DMS153 treated with DMSO at 0.1 percent for 48 hours (cell line): ENCODE results near the gene SOX15.
"Not testable (repeated sequence)": the region's sequence is repeated elsewhere in the genome, so short reads cannot be mapped to it uniquely, and the experiment has no call there.

ENCODE experiments used
- DNase-seq: peaks from one replicate; lab custom pipeline; 2025; ENCODE audit not compliant: unreplicated experiment; lab: John Stamatoyannopoulos, UW

The SOX15 gene

GRCh38 chr17:7589891-7590691 is at the start of gene SOX15:
Gene SOX15, minus strand, starts transcription at chr17:7590094. Its CDS starts 418 bp downstream, at chr17:7589676.
- no peak for DNase-seq

DNA sequence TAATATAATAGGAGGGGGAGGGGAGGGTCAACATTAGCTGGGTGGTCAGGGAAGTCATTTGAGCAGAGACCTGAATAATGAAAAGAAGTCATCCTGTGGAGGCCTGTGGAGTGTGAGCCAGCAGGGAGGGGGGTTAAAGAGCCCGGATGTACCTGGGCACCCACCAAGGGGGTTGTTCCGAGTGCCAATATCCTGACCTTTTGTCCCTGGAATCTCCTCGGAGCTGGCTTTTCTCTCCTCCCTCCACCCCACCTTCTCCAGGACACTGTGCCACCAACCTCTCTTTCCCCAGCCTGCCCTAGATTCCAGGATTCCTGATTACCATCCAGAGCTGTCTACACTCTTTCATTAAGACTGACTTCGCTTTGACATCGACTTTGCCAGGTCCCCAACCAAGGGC is 46.3 kb upstream of the SOX15 start:
- DNase-seq = no peak

GRCh38 chr17:7634384-7634783 is 44.5 kb upstream of the SOX15 start:
- DNase-seq = no peak

DNA sequence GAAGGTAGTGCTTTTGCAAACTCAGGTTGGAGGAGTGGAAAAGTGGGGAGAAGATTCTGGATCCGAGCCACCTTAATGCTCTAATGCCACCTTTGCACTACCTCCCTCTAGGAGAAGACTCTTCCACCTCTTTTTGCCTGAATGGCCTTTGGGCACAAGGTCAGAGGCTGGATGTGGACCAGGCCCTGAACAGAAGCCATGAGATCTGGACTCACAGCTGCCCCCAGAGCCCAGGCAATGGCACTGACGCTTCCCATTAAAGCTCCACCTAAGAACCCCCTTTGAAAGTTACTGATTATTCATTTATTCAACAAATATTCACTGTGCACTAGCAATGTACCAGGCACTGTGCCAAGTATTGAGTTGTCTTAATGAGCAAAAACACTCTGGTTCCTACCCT is 43.2 kb upstream of the SOX15 start:
- no peak for DNase-seq

DNA sequence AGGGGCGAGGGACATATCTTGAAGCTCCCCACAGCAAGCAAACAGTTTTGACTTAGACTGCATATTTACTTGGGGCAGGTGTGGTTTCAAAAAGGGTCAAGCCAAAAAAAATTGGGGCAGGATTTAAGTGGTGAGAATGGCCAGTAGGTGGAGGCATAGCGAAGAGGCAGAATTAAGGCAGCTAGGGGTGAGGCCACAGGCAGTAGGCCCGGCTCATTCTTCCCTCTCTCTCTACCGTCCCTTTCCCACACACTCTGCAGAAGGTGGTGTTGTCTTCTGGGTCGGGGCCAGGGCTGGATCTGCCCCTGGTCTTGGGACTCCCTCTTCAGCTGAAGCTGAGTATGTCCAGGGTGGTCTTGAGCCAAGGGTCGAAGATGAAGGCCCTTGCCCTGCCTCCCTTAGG is 42.6 kb upstream of the SOX15 start:
- DNase-seq = no peak

DNA sequence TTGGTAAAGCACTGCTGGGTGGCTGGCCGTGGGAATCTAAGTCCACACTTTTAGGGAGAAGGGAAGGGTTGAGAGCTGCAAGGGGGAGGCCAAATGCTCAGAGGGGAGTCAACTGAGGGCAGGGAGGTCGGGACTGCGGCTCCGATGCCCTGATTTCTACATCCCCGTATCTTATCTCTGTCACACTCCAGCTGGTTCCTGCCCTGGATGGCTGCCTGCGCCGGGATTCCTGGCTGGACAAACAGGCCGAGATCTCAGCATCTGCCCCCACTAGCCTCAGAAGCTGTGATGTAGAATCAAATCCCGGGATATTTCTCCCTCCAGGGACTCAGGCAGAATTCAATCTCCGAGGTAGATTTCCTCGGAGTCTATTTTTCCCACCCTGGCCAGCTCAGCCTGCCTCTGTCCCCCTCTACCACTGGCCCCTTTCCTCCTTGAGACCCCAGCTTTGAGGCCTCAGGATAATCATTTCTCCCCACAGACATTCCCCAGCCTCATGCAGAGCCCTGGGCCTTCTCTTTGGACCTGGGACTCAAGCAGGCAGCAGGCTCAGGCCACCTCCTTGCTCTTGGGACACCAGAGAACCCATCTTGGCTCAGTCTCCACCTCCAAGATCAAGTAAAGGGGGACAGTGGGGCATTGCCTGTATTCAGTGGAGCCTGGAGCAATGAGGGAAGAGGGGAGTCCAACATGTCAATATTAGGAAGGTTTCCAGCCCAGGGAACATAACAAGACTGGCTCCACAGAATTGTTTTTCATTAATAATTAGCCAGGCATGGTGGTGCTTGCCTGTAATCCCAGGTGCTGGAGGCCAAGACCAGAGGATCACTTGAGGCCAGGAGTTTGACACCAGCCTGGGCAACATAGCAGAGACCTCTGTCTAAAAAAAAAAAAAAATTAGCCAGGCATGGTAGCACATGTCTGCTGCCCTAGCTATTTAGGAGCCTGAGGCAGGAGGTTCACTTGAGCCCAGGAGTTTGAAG is 41.8 kb upstream of the SOX15 start:
- no peak for DNase-seq

DNA sequence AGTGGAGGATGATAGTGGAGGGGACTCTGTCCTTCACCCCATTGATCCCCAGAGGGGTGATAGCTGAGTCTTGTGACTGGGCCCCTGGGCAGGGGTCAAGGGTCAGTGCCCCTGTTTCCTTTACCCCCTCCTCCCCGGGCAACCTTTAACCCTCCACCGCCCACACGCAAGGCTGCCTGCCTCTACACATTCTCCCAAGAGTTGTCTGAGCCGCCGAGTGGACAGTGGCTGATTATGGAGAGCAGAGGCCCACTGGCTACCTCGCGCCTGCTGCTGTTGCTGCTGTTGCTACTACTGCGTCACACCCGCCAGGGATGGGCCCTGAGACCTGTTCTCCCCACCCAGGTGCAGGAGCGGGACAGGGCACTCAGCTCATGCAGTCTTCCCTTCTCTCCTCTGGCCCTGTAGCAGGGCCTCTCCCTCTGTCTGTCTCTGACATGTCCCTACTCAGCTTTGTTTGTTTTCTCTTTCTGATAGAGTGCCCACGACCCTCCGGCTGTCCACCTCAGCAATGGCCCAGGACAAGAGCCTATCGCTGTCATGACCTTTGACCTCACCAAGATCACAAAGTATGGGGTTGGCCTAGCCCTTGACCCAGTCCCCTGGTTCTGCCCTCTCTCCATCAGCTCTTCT is 40.2 kb upstream of the SOX15 start, which contains the start of gene SHBG:
Gene SHBG, plus strand, starts transcription at position 197 of the 633 bp plus-strand sequence. Its CDS starts 38 bp downstream, at position 235.
- no peak for DNase-seq

GRCh38 chr17:7627250-7628121 is 37.6 kb upstream of the SOX15 start, which contains the start of gene SAT2:
Gene SAT2, minus strand, starts transcription at chr17:7627821. Its CDS starts 186 bp downstream, at chr17:7627635.
- DNase-seq = peak; percentile 31

DNA sequence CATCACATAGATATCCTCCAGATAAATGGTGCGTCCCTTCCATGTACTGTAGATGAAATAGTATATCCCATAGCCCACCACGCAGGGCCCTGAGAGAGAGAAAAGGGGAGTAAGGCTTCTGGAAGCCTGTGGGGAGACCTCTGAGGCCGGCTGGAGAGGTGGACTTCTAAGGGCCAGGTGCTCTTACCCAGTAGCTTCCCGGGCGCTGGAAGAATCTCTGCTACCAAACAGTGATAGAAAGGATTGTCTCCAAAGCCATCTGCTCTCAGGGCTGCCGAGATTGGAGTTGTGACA is 37.0 kb upstream of the SOX15 start:
- DNase-seq = no peak

DNA sequence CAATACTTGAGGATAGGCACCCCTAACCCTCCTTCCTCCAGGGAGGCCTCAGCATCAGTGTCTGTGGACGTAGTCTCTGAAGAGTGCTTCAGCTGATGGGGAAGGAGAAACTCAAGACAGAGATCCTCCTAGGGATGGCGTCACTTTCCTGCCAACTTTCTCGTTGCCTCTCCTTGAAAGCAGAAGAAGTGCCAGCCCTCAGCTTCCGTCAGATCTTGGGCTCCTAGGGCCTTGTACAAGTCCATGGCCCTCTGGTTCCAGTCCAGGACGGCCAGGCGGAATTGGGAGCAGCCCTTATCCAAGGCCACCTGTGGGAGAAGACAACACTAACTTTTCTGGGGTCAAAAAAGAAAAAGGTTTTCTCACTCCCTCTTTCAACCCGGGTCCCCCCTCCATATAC is 36.4 kb upstream of the SOX15 start:
- no peak for DNase-seq

DNA sequence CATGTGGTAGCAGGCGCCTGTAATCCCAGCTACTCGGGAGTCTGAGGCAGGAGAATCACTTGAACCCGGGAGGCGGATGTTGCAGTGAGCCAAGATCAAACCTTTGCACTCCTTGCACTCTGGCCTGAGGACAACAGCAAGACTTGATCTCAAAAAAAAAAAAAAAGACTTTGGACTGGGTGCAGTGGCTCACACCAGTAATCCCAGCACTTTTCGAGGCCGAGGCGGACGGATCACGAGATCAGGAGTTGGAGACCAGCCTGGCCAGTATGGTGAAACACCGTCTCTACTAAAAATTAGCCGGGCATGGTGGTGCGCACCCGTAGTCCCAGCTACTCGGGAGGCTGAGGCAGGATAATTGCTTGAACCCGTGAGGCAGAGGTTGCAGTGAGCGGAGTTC is 35.9 kb upstream of the SOX15 start:
- DNase-seq = not testable (repeated sequence)

- DNase-seq = no peak
These were observed 33.8 kb upstream of the SOX15 start for GRCh38 chr17:7623661-7624060.

- DNase-seq = no peak
These were observed 30.9 kb upstream of the SOX15 start for GRCh38 chr17:7620835-7621234.

DNA sequence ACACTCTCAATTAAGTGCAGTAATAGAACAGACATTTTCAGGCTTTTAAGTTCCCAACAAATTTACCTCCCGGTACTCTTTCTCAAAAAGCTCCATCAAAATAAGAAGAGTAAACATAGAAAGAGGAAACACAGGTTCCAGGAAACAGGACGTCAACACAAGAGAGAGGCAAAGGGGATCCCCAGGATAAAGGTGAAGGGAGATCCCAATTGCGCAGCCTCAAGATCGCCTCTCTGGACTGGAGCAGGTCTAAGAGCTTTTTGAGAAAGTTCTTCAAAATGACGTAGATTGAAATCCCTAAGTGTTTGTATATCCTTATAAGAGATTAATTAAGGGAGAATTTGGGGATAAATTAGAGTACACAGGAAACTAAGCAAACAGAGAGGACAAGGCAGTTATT is 28.7 kb upstream of the SOX15 start:
- DNase-seq = no peak

DNA sequence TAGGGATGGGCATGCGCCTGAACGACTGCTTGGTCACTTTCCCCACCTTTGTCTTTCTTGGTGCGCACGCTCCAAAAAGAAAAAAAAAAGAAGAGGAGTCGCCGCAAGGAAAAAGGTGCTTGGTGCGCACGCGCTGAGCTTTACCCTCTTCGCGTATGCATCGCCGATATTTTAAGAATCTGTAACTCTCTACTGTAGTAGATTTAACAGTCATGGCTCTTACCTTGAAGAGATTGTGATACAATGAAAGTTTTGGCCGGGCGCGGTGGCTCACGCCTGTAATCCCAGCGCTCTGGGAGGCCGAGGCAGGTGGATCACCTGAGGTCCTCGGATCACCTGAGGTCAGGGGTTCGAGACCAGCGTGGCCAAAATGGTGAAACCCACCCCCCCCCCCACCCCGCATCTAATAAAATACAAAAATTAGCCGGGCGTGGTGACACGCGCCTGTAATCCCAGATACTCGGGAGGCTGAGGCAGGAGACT is 25.4 kb upstream of the SOX15 start:
- DNase-seq = no peak

DNA sequence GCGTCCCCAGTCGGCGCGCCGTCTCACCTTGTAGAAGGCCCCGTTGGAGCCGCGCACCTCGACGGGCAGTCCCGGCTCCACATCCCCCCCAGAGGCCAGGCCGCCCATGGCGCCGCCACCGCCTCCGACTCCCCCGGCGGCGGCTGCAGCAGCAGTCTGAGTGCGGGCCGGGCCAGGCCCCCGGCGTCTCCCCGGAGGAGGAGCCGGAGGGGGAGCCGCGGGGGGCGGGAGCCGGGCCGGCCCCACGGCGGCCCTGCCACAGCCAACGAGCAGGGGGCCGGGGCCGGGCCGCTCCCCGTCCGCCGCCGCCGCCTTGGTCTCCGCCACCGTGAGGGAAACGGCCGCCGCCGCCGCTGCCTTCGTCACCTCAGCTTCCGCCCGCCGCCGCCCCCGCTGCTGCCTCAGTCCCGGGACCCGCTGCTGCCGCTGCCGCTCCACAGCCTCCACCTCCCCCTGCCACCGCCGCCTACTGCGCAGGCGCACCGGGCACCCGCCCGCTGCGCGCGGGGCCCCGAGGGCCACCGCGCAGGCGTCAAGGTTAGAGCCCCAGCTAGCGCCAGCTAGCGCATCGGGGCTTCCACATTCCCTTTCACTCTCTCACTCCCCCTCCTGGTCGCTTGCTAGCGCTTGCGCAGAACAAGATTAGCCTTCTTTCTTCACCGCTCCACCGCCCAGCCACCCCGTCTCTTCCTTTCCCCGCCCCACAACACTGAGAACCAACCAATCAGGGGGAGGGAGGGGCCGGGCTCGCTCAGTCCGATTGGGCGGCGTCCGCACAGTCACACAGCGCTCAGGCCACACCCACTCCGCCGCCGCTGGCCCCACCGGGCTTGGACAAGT is 24.8 kb upstream of the SOX15 start, which contains the start of gene FXR2:
Gene FXR2, minus strand, starts transcription at position 473 of the 840 bp plus-strand sequence. Its CDS starts 365 bp downstream, at position 108.
- peak; percentile 93 for DNase-seq

- no peak for DNase-seq
These were observed 24.0 kb upstream of the SOX15 start for GRCh38 chr17:7613769-7614424.

- no peak for DNase-seq
These were observed 22.4 kb upstream of the SOX15 start for GRCh38 chr17:7612294-7612640.
